ENCODE results near the gene ZNF598.

- peak; percentile 99 for TF ChIP-seq CTCF (IDR thresholded peaks at IDR 0.05)
- TF ChIP-seq POLR2AphosphoS5 (IDR thresholded peaks at IDR 0.05; ENCODE audit: low read depth, low read length), result peak; percentile 44; the same call in 1 of the 2 replicates
- TF ChIP-seq SIN3A (IDR thresholded peaks at IDR 0.05; ENCODE audit: borderline replicate concordance, insufficient read depth, low read depth, low read length), result peak; percentile 55; the same call in 1 of the 2 replicates
- no peak for TF ChIP-seq TCF7L2 (IDR thresholded peaks at IDR 0.05; ENCODE audit: low read depth, low read length)
These were observed 5.6 kb downstream of the ZNF598 start for GRCh38 chr16:2003827-2004641.
